IMR-90 (cell line): Measurements from ENCODE around the gene DNAJC5G. TPM values are rescaled to one million over a fixed set of nuclear protein-coding genes. Genes with fewer than 3 reads are reported as not detected.

Experiments
- ATAC-seq: fragments of 200-7000 bp; cut with Tn5 transposase; 2 replicates; pipeline ENCODE4 v1.9.1; 2020; ENCODE audit warnings: low read depth, mild to moderate bottlenecking, moderate library complexity
- BruUV-seq: library from RNA; stranded (reverse); fragments of 400-500 nt; replicated peaks from 2 replicates; lab custom pipeline; 2021; lab: Mats Ljungman, UMichigan
- CTCF ChIA-PET: fragments of 300-600 bp; formaldehyde crosslinking; extraction: SDS; loops from one replicate; lab custom pipeline; 2021; ENCODE audit warnings: antibody characterized with exemption; lab: Yijun Ruan, JAX
- POLR2A ChIA-PET: fragments of 300-600 bp; sonication (Branson Sonifier 250); formaldehyde crosslinking; loops from one replicate; lab custom pipeline; 2022; ENCODE audit warnings: antibody characterized with exemption; ENCODE audit not compliant: unreplicated experiment; lab: Charles Lee
- DNase-seq: peaks from one replicate; pipeline ENCODE4 v3.0.0; 2013
- H2AFZ ChIP-seq: replicated peaks from 2 replicates; pipeline ENCODE3; 2013; ENCODE audit warnings: low read length, mild to moderate bottlenecking; ENCODE audit not compliant: poor library complexity
- H2AK5ac ChIP-seq: 2 replicates; pipeline ENCODE4 v1.6.1; 2013; ENCODE audit warnings: low read depth, low read length, inconsistent platforms
- H2AK9ac ChIP-seq: replicated peaks from 2 replicates; pipeline ENCODE3; 2013; ENCODE audit warnings: mild to moderate bottlenecking, low read depth, low read length, moderate library complexity; ENCODE audit not compliant: poor library complexity
- H2BK120ac ChIP-seq: 2 replicates; pipeline ENCODE4 v1.6.1; 2013; ENCODE audit warnings: low read depth, low read length, inconsistent platforms
- H2BK15ac ChIP-seq: 3 replicates; pipeline ENCODE4 v1.6.1; 2013; ENCODE audit warnings: low read depth, low read length, inconsistent platforms
- H2BK20ac ChIP-seq: 2 replicates; pipeline ENCODE4 v1.6.1; 2013; ENCODE audit warnings: low read depth, mild to moderate bottlenecking, inconsistent platforms, low read length, moderate library complexity
- H2BK5ac ChIP-seq: 2 replicates; pipeline ENCODE4 v1.6.1; 2013; ENCODE audit warnings: mild to moderate bottlenecking, low read depth, low read length, inconsistent platforms; ENCODE audit not compliant: poor library complexity, severe bottlenecking
- H3K14ac ChIP-seq: replicated peaks from 2 replicates; pipeline ENCODE4 v1.6.1; 2013; ENCODE audit warnings: low read depth, low read length, inconsistent platforms
- H3K18ac ChIP-seq: 2 replicates; pipeline ENCODE4 v1.6.1; 2013; ENCODE audit warnings: low read depth, low read length, control low read depth
- H3K23ac ChIP-seq: 2 replicates; pipeline ENCODE4 v1.6.1; 2013; ENCODE audit warnings: low read depth, low read length, inconsistent platforms
- H3K27ac ChIP-seq: 2 replicates; pipeline ENCODE4 v1.5.1; 2013; ENCODE audit warnings: mild to moderate bottlenecking, control low read depth, low read length; ENCODE audit not compliant: insufficient read depth
- H3K27me3 ChIP-seq: 2 replicates; pipeline ENCODE4 v1.6.1; 2013; ENCODE audit warnings: low read length; ENCODE audit not compliant: control insufficient read depth, insufficient read depth
- H3K36me3 ChIP-seq: 2 replicates; pipeline ENCODE4 v1.6.1; 2013; ENCODE audit warnings: low read length, mixed read lengths; ENCODE audit not compliant: control insufficient read depth, insufficient read depth
- H3K4ac ChIP-seq: 2 replicates; pipeline ENCODE4 v1.6.1; 2013; ENCODE audit warnings: low read depth, low read length, inconsistent platforms
- H3K4me1 ChIP-seq: 2 replicates; pipeline ENCODE4 v1.6.1; 2013; ENCODE audit warnings: low read length, mixed read lengths; ENCODE audit not compliant: control insufficient read depth, insufficient read depth
- H3K4me2 ChIP-seq: 2 replicates; pipeline ENCODE4 v1.6.1; 2013; ENCODE audit warnings: low read depth, mild to moderate bottlenecking, control low read depth, low read length, moderate library complexity
- H3K4me3 ChIP-seq: 2 replicates; pipeline ENCODE4 v1.5.1; 2013; ENCODE audit warnings: low read depth, mild to moderate bottlenecking, control low read depth, low read length, moderate library complexity; ENCODE audit not compliant: insufficient read depth
- H3K56ac ChIP-seq: 2 replicates; pipeline ENCODE4 v1.6.1; 2013; ENCODE audit warnings: low read length, inconsistent platforms; ENCODE audit not compliant: insufficient read depth; ENCODE audit errors: extremely low read depth
- H3K79me1 ChIP-seq, 2 experiments: 2 replicates each; pipeline ENCODE4 v1.6.1; 2013; ENCODE audit warnings: low read length in 2 of 2, inconsistent platforms in 1 of 2, low read depth in 1 of 2
- H3K9ac ChIP-seq: 2 replicates; pipeline ENCODE4 v1.6.1; 2013; ENCODE audit warnings: low read depth, low read length, control low read depth
- H3K9me1 ChIP-seq: 2 replicates; pipeline ENCODE4 v1.6.1; 2013; ENCODE audit warnings: low read length, inconsistent platforms; ENCODE audit not compliant: insufficient read depth
- H3K9me3 ChIP-seq: 2 replicates; pipeline ENCODE4 v1.6.1; 2013; ENCODE audit warnings: low read length; ENCODE audit not compliant: control insufficient read depth, insufficient read depth
- H4K20me1 ChIP-seq: 2 replicates; pipeline ENCODE4 v1.6.1; 2013; ENCODE audit warnings: low read length, inconsistent platforms; ENCODE audit not compliant: insufficient read depth
- H4K5ac ChIP-seq: 2 replicates; pipeline ENCODE4 v1.6.1; 2013; ENCODE audit warnings: mild to moderate bottlenecking, low read depth, low read length, control low read depth
- H4K8ac ChIP-seq, 2 experiments: 2 replicates each; pipeline ENCODE4 v1.6.1; 2013; ENCODE audit warnings: low read depth in 2 of 2, low read length in 2 of 2, control low read depth in 1 of 2, inconsistent platforms in 1 of 2
- H4K91ac ChIP-seq: 2 replicates; pipeline ENCODE4 v1.6.1; 2013; ENCODE audit warnings: low read depth, low read length, inconsistent platforms; ENCODE audit not compliant: insufficient read depth
- CEBPB ChIP-seq: IDR thresholded peaks from 2 replicates; pipeline ENCODE4 v1.6.1; 2012; ENCODE audit warnings: low read depth, low read length, improper control_type of control experiment
- CHD1 ChIP-seq: IDR thresholded peaks from 2 replicates; pipeline ENCODE4 v1.6.1; 2012; ENCODE audit warnings: low read depth, low read length, improper control_type of control experiment
- CTCF ChIP-seq: conservative IDR thresholded peaks from 2 replicates; pipeline ENCODE4 v1.5.1; 2012; ENCODE audit warnings: mild to moderate bottlenecking, low read depth, low read length, improper control_type of control experiment
- MAFK ChIP-seq: IDR thresholded peaks from 2 replicates; pipeline ENCODE4 v1.6.1; 2012; ENCODE audit warnings: low read depth, low read length, improper control_type of control experiment
- MAZ ChIP-seq: IDR thresholded peaks from 2 replicates; pipeline ENCODE4 v1.6.1; 2012; ENCODE audit warnings: low read depth, mild to moderate bottlenecking, low read length, improper control_type of control experiment, moderate library complexity, borderline replicate concordance
- MXI1 ChIP-seq: IDR thresholded peaks from 2 replicates; pipeline ENCODE4 v1.6.1; 2012; ENCODE audit warnings: low read depth, mild to moderate bottlenecking, low read length, moderate library complexity, borderline replicate concordance
- NFE2L2 ChIP-seq: fragments of 150-350 bp; IDR thresholded peaks from 2 replicates; pipeline ENCODE4 v1.6.1; 2016; ENCODE audit warnings: low read depth, mild to moderate bottlenecking, low read length
- POLR2A ChIP-seq: IDR thresholded peaks from 2 replicates; pipeline ENCODE4 v1.6.1; 2012; ENCODE audit warnings: mild to moderate bottlenecking, low read depth, low read length
- RAD21 ChIP-seq: IDR thresholded peaks from 2 replicates; pipeline ENCODE4 v1.6.1; 2012; ENCODE audit warnings: low read length, improper control_type of control experiment
- RCOR1 ChIP-seq: IDR thresholded peaks from 2 replicates; pipeline ENCODE4 v1.6.1; 2012; ENCODE audit warnings: mild to moderate bottlenecking, low read length, improper control_type of control experiment; ENCODE audit not compliant: insufficient replicate concordance
- RFX5 ChIP-seq: IDR thresholded peaks from 2 replicates; pipeline ENCODE4 v1.8.0; 2012; ENCODE audit warnings: low read depth, mild to moderate bottlenecking, low read length, moderate library complexity
- SMC3 ChIP-seq: fragments of 150-350 bp; IDR thresholded peaks from 2 replicates; pipeline ENCODE4 v1.6.1; 2016; ENCODE audit warnings: low read depth, mild to moderate bottlenecking, antibody characterized with exemption, low read length, moderate library complexity
- USF2 ChIP-seq: fragments of 150-350 bp; IDR thresholded peaks from 2 replicates; pipeline ENCODE4 v1.6.1; 2017; ENCODE audit warnings: mild to moderate bottlenecking, antibody characterized with exemption, low read length, low read depth
- WGBS, 2 experiments: methylation state at CpG; one replicate each; pipeline versions ENCODE4 v1.1.5 to v1.1.7; 2013; ENCODE audit warnings: missing lambda C conversion rate in 2 of 2; ENCODE audit not compliant: insufficient read length in 1 of 2; ENCODE audit errors: extremely low coverage in 2 of 2; 5-methylcytosine and 5-hydroxymethylcytosine counted together
- dilution Hi-C: fragments of 300-500 bp; cut with HindIII; formaldehyde crosslinking; loops from one replicate; pipeline ENCODE4 v1.14.3; 2018; ENCODE audit warnings: low sequenced_read_pairs; ENCODE audit not compliant: unreplicated experiment
- in situ Hi-C: fragments of 300-500 bp; cut with MboI; formaldehyde crosslinking; loops from 3 replicates; pipeline ENCODE4 v1.14.3; 2019; ENCODE audit warnings: low sequenced_read_pairs, inconsistent platforms, mixed read lengths
- intact Hi-C: fragments of 100-400 bp; cut with micrococcal nuclease; formaldehyde crosslinking; loops from 2 replicates; pipeline ENCODE4 v1.10.0; 2022
- polyA plus RNA-seq, 3 experiments: library from polyadenylated mRNA; depleted of rRNA; stranded (reverse); fragments of >200 nt; gene quantifications; 2 replicates each; pipeline ENCODE4 v1.2.3, GENCODE V29; 2012; ENCODE audit warnings: low replicate concordance in 1 of 3
- total RNA-seq: library from RNA; depleted of rRNA; stranded (reverse); fragments of >200 nt; gene quantifications from 2 replicates; pipeline ENCODE4 v1.2.3, GENCODE V29; 2012

Gene DNAJC5G
- total and polyA plus RNA-seq, 2 of the 4 experiments (the other 2 are of a cell fraction) = not detected

DNA sequence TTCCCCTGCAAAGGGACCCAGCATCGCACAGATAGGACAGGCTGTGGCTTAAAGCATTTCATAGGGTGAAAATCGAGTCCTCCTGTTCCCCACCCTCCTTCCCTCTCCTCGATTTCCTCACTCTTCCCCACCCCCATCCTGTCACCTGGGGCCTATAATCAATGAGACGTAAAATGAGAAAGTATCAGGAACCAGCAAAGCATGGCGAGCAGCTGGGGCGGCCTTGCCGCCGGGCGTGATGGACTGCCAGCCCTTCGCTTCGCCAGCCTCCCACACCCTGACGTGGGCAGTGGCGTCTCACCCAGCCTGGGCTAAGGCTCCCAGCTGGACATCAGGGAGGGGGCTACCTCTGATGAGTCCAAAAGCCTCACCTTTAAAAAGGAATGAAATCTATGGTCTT, 23.5 kb upstream of the DNAJC5G start (continued):
- TF ChIP-seq USF2 (no peak), SMC3 (no peak), MXI1 (no peak), CHD1 (no peak), NFE2L2 (no peak)

- Histone ChIP-seq H3K4me1 (peaks cover 6% of the 10 kb centered on the region), H3K79me1 (no peaks in the 10 kb centered on the region), H2BK20ac (no peak overlapping the region), H4K91ac (no peak overlapping the region), H2AK9ac (peak overlapping the region; percentile 43), H3K27ac (no peak overlapping the region), H2AK5ac (no peak overlapping the region), H2BK15ac (no peak overlapping the region), H3K4ac (no peak overlapping the region), H3K27me3 (peaks cover 35% of the 10 kb centered on the region), H3K4me2 (no peak overlapping the region; the same call in 1 of the 2 replicates), H3K56ac (no peak overlapping the region), H3K4me3 (no peak overlapping the region), H3K23ac (0 out of 2 replicates have a peak overlapping the region, but pooled peaks have one; percentile 4), H2BK120ac (no peak overlapping the region), H3K9me1 (peaks cover 9% of the 10 kb centered on the region; the same call in 1 of the 2 replicates), H3K9ac (no peak overlapping the region), H3K14ac (no peak overlapping the region), H4K20me1 (no peaks in the 10 kb centered on the region), H2AFZ (peak overlapping the region; percentile 39), H3K18ac (no peak overlapping the region), H2BK5ac (no peak overlapping the region), H4K8ac (no peak overlapping the region), H3K9me3 (no peaks in the 10 kb centered on the region), H3K36me3 (no peaks in the 10 kb centered on the region), H4K5ac (no peak overlapping the region)
- ATAC-seq = peak; percentile 67
- BruUV-seq = no TSS peak
- dilution Hi-C loops (no loop called here), intact Hi-C loops (no loop called here), in situ Hi-C loops (no loop called here)
- ChIA-PET CTCF (interaction anchor here (1.4 to 1.6 kb wide), 2 partner anchors 9 to 48 kb away, joined by 3 to 6 read pairs; no protein-coding TSS in a partner anchor), POLR2A (no interaction called here)
- 24% methylated on average over 9 of the region's 13 CpGs; no CpG with 5 or more reads in 1 of the 2 experiments for WGBS, 2 experiments
- DNase-seq = no peak
- TF ChIP-seq MXI1 = no peak
- TF ChIP-seq MAZ = no peak
- TF ChIP-seq MAFK = no peak
- TF ChIP-seq CEBPB = no peak
- TF ChIP-seq RFX5 = no peak
- TF ChIP-seq RCOR1 = no peak
- no peak for TF ChIP-seq USF2
- TF ChIP-seq CTCF = no peak
- TF ChIP-seq POLR2A = no peak
- no peak for TF ChIP-seq CHD1
- TF ChIP-seq RAD21 = no peak
- TF ChIP-seq SMC3 = no peak
Observed at GRCh38 chr2:27255187-27255586, 20.0 kb upstream of the DNAJC5G start.
